Stimulated activated CD8-positive, alpha-beta memory T cell treated with anti-CD3 and anti-CD28 coated beads, Interleukin-12 subunit alpha, Interleukin-12 subunit beta, amount 100 ng/mL, for 24 hours (primary cell): ENCODE measurements around the gene STRIP2.
A peak's percentile ranks its signal among the peaks of the same experiment; 100 is the strongest.
"Not testable (repeated sequence)": the region's sequence is repeated elsewhere in the genome, so short reads cannot be mapped to it uniquely, and the experiment has no call there.

Experiments
- DNase-seq: peaks from one replicate; pipeline ENCODE4 v3.0.0-alpha.2; 2020; ENCODE audit errors: extremely low read depth

STRIP2 gene

DNA sequence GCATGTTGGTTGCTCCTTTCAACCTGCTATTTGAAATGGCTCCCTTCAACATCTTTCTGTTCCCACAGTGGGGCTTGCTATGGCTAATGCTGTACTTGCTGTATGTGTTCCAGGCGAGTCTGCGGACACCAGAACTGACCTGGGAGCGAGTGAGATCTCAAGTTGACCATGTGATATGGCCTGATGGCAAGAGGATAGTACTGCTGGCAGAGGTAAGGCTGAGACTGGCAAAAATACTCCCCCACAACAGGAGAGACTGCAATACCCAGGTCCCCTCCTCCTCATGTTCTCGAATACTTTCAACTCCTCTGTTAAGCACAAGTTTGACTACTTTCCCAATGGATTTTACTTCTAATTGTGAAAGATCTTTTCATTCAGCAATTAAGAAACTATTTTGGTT is 11.5 kb upstream of the STRIP2 start:
- no peak for DNase-seq

GRCh38 chr7:129423700-129424410 is 10.4 kb upstream of the STRIP2 start:
- DNase-seq: no peak

- no peak for DNase-seq
These were observed 7.8 kb upstream of the STRIP2 start for GRCh38 chr7:129426482-129426881.

DNA sequence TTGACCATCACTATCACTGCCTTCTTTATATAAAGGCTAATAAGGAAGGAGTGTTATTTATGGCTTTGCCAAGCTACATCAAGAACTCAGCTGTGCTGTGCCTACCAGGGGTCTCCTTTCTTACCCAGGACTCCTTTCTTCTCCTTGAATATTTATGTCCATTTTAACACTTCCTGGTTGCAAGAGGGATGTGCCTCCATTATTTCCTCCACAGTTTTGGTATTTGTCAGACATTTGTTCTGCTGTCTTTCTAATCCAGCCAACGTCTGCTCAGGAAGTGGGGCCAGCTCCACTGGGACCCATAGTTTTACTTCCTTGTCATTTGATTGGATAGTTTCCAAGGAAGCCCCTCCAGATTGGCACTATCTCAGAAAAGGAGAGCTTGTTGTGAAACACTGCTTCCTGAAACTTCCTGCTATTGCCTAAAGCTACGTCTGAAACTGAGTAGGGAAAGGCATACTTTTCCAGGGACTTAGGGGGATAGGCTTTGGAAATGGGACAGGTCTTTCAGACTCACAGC is 6.6 kb upstream of the STRIP2 start:
- DNase-seq: no peak

- no peak for DNase-seq
These were observed 2.2 kb upstream of the STRIP2 start for GRCh38 chr7:129431911-129432643.

GRCh38 chr7:129434675-129435318 is 565 bp downstream of the STRIP2 start:
- DNase-seq: no peak

DNA sequence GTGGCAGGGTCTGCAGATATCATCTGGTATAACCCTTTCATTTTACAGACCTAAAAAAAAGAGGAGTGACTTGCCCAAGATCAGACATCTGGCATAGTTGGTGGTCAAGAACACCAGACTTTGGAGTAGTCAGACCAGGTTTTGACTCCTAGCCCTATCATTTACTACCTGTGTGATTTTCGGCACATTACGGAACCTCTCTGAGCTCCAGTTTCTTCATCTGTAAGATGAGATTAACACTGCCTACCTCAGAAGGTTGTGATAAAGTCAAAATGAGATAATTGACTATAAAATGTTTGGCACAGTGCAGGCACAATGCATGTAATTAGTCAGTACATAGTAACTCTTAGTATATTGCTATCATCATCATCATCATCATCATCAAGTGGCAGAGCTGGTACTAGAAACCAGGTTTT is 1.2 kb downstream of the STRIP2 start:
- DNase-seq: no peak

- DNase-seq: no peak
These were observed 2.2 kb downstream of the STRIP2 start for GRCh38 chr7:129436335-129436923.

GRCh38 chr7:129437190-129437589 is 3.0 kb downstream of the STRIP2 start:
- DNase-seq: no peak

DNA sequence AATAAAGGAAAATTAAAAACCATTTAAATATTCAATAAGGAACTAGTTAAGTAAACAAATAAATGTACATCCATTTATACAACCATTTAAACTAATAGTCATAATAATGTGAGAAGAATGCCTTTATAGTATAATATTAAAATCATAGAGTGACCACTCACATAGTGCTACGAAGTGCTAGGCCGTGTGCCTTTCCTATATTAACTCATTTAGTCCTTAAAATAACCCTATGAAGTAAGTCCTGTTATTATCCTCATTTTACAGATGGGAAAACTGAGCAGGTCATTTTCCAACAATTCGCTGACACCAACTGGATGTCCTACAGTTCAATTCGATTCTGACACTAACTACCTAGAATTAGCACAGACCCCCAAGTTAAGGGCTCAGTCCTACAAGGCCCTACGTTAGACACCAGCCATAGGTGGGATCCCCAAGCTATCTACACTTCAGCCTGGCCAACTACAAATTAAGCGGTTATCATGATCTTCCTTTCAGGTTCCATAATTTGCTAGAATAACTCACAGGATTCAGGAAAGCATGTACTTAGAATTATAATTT is 4.1 kb downstream of the STRIP2 start:
- no peak for DNase-seq

DNA sequence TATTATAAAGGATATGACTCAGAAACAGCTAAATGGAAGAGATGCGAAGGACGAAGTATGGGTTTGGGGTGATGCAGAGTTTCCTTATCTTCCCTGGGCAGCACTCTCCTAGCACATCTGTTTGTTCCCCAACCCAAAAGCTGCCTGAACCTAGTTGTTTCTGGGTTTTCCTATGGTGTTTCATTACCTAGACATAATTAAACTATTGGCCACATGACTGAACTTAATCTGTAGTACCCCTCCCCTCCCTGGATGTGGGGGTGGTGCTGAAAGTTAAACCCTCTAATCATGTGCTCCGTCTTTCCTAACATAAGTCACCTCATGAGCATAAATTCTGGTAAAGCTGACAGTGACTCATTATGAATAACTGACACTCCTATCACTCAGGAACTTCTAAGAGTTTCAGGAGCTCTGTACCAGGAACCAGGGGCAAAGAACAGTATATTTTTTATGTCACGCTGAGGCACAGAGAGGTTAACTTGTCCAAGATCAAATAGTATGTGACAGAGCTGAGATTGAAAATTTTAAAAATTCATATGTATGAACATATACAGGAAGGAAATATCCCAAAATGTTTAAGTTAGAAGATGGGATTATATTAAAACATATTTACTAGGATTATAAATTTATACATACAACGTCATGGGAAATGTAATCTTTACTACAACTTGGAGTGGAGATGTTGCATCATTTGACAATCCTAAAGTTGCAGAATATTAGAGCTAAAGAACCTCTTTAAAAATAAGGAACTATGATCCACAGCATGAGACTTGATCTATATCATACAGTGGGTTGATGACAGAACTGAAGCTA is 4.8 kb downstream of the STRIP2 start:
- DNase-seq: peak; percentile 53

DNA sequence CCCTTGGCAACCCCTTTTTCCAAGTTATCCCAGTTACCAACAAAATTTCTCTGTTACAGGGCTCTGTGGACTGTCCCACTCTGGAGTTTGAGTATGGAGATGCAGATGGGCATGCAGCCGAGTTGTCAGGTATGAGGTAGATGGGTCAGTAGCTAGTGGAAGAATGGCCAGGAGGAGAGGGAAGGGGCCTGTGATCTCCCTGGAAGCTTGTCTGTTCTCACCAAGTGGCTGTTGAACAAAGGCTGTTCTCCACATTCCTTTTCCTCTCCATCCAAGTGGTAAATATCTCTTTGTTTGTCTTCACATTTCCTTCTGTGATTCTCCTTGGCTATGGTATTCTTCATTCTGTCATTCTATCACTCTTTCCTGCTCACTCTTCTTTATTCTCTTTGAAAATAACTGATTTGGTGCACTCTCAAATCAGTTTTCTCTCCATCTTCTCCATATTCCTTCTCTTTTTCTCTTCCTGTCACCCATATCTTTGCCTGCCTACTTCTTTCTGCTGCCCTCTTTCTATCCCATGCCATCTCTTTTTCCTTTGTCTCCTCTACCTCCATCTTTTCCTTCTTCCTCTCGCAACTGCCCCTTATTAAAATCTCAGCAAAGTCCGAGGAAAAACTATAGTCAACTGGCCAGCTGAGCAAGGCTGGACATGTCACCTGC is 5.9 kb downstream of the STRIP2 start:
- no peak for DNase-seq

- DNase-seq: no peak
These were observed 9.4 kb downstream of the STRIP2 start for GRCh38 chr7:129443612-129444011.

DNA sequence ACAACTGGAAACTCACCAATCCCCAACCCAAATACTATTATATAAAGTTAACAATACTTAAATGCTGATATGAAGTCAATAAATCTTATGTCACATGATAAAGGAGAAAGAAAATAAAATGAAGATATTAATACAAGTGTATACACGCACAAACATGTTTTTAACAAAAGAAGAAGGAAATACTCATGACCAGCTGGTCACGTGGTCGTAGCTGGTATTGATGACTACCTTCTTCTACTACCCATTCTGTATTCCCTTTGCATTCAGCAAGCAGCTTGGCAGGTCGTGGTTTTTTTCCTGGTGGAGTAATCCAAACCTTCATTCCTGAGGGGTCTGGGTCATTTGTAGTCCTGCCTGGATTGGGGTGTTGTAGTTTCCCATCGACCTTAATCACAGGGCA is 10.5 kb downstream of the STRIP2 start:
- DNase-seq: not testable (repeated sequence)

DNA sequence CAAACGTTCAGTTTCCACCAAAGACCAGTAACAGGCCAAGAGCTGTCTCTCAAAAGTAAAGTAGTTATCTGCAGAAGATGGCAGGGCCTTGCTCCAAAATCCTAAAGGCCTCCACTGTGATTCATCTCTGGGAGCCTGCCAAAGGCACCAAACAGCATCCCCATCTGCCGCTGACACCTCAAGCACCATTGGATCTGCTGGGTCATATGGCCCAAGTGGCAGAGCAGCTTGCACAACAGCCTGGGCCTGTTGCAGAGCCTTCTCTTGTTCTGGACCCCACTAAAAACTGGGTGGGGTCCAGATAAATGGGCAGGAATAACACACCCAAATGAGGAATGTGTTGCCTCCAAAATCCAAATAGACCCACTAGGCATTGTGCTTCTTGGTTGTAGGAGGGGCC is 12.7 kb downstream of the STRIP2 start:
- not testable (repeated sequence) for DNase-seq

GRCh38 chr7:129447445-129447844 is 13.2 kb downstream of the STRIP2 start:
- DNase-seq: not testable (repeated sequence)

GRCh38 chr7:129448608-129449007 is 14.4 kb downstream of the STRIP2 start:
- DNase-seq: not testable (repeated sequence)

DNA sequence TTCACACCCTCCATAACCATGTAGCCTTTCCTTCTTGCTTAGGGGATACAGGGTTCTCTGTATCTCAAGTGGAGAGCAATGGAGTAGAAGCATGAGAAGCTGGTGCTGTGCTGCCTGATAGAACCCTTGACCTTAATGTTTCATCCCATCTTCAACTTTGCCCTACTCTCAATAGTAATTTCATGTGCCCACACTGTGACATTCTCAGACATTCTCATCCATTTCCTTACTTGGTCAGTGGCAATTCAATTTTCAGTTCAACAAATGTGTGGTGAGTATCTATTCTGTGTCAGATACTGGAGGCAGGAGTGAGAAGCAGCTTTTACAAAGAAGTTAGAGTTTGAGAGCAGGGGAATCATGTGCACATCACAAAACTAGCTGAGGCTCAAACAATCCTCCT is 16.1 kb downstream of the STRIP2 start:
- no peak for DNase-seq

- no peak for DNase-seq
These were observed 18.5 kb downstream of the STRIP2 start for GRCh38 chr7:129452589-129453231.
